Dedifferentiated amniotic fluid mesenchymal stem cell (primary cell): ENCODE results near the gene GABARAPL1.

Source experiments
- DNase-seq: peaks from one replicate; pipeline ENCODE4 v3.0.0-alpha.2; 2016; ENCODE audit errors: extremely low spot score

The GABARAPL1 gene

DNA sequence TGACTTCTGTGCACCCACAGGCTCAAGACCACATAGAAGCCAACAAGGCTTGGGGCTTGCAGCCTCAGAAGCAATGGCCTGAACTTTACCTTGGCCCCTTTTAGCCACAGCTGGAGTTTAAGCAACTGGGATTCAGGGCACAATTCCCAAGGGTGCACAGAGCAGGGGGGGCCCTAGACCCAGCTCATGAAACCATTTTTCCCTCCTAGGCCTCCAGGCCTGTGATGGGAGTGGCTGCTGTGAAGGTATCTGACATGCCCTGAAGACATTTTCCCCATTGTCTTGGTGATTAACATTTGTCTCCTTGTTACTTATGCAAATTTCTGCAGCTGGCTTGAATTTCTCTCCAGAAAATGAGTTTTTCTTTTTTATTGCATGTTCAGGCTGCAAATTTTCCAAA lies 21.9 kb downstream of the GABARAPL1 start:
- DNase-seq = no peak

DNA sequence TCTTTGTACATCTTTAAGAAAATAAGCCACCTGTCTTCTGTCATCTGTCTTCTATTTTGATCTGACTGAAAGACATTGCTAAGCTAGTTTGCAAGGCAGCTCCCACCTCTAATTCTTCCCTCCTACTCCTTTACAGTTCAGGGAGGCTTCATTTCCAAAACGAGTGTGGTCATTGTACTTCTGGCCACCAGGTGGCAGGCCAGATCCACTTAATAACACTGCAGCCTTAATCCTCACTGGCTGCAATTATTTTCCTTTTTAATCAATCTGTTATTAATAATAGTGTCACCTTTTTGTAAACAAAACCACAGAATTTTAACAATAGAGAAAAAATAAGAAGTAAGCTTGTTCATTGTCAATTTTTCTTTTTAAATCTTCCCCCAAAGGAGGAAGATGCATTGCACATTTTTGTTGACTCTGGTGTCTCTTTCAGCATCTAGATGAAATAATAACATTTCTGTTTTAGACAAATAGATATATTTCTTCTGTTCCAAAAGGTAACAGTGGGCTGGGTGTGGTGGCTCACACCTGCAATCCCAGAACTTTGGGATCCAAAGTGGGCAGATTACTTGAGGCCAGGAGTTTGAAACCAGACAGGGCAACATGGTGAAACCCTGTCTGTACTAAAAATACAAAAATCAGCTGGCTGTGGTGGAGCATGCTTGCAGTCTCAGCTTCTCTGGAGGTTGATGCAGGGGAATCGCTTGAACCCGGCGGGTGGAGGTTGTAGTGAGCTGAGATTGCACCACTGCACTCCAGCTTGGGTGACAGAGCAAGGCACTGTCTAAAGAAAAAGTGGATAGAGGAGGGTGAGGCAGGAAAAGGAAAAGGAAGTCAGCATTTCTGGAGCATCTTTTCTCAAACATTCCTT lies 23.3 kb downstream of the GABARAPL1 start:
- DNase-seq = no peak

GRCh38 chr12:10236720-10237119 lies 24.0 kb downstream of the GABARAPL1 start:
- DNase-seq = no peak

GRCh38 chr12:10238526-10238925 lies 25.8 kb downstream of the GABARAPL1 start:
- DNase-seq = no peak

GRCh38 chr12:10241290-10241689 lies 28.6 kb downstream of the GABARAPL1 start:
- no peak for DNase-seq

DNA sequence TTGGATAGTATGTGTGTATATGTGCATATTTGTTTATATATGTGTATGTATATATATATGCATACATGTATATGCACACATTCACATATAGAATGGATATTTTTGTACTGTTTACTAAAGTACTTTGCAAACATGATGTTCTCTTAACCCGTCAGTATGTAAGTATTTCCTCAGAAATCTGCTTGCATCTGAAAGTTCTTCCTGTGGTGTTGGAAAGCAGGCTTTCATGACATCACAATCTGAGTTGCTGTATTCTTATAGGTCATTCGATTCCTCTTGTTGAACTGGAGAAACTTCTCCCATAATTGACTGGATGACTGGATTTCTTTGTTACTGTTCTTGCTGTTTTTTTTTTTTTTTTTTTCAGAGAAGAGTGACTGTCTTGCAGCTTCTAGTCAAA lies 29.1 kb downstream of the GABARAPL1 start:
- no peak for DNase-seq

- no peak for DNase-seq
Observed at GRCh38 chr12:10242539-10242938, 29.9 kb downstream of the GABARAPL1 start.

GRCh38 chr12:10243818-10244520 lies 31.3 kb downstream of the GABARAPL1 start:
- DNase-seq = no peak

GRCh38 chr12:10247436-10248058 lies 34.9 kb downstream of the GABARAPL1 start:
- no peak for DNase-seq

GRCh38 chr12:10249690-10250455 lies 37.2 kb downstream of the GABARAPL1 start:
- DNase-seq = no peak

GRCh38 chr12:10251669-10252068 lies 39.0 kb downstream of the GABARAPL1 start:
- no peak for DNase-seq

DNA sequence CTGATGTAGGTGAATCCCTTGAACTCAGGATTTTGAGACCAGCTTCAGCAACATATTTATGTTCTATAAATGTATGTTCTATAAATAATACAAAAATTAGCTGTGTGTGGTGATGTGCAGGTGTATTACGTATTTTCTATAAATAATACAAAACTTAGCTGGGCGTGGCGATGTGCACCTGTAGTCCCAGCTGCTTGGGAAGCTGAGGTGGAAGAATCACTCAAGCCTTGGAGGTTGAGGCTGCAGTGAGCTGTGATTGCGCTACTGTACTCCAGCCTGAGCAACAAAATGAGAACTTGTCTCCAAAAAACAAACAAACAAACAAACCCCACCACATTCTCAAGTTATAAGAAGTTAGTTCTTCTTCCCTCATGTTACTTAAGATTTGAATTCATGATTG lies 39.5 kb downstream of the GABARAPL1 start:
- no peak for DNase-seq

DNA sequence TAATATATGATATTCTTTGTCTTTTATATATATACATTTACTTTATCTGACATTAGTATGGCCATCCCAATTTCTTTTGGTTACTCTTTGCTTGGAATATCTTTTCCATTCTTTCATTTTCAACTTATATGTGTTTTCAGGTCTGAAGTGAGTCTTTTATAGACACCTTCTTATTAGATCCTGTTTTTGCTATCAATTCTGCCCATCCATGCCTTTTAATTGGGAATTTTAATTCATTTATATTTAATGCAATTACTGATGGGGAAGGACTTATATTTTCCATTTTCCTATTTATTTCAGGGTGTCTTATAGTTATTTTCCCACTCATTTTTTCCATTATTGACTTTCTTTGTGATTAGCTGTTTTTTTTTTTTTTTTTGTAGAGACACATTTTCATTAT lies 43.4 kb downstream of the GABARAPL1 start:
- no peak for DNase-seq

DNA sequence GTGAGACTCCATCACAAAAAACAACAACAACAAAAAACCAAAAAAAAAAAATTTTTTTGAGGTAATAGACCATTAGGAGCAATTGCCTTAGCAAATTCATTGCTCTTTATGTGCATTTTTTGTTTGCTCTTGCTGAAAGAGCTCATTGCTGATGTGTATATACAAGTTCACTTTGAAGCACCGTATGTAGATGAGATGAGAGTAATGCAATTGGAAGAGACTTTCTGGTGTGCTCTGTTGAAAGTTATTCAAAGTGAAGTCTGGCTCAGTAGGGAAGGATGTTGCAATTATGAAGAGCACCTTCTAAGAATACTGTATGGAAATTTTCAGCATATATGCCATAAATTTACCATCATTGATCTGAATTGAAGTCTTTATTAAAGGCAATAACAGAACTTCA lies 48.2 kb downstream of the GABARAPL1 start:
- no peak for DNase-seq

DNA sequence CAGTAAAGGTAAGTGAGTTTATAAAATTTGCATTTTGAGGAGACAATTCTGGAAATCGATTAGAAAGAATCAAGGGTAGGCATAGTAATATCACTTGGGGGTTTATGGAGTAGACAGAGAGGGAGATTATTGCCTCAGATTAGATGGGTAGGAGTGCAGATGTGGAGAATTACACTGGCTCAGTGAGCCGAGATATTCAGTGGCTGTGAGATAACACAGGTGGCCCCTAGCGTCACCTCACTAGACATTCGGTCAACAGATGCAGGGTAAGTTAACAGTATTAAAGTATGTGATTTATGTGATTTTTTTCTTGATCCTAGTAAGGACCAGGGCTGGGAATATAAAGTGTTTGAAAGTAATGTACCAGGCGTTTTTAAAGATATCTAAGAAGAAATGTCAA lies 55.4 kb downstream of the GABARAPL1 start:
- DNase-seq = no peak

DNA sequence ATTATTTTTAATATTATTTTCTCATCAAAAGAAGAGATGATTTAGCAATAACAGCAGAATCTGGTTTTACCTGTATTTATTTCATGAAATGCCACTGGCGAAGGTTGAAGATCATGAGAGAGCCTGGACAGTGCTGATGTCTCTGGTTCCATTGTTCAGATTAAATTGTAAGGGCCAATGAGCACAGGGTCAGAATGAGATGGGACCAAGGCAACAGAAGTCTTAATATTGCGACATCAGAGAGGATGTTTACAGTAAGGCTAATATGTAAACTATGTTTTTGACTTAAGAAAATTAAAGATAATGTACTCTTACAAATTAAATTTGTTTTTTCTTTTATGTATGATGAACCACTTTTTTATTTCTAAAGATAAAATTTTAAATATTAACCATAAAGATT lies 59.8 kb downstream of the GABARAPL1 start:
- no peak for DNase-seq
